AG08396 (cell line): ENCODE measurements around the gene TNS3.
A peak's percentile ranks its signal among the peaks of the same experiment; 100 is the strongest.

Experiments used
- DNase-seq: peaks from one replicate; pipeline ENCODE4 v3.0.0; 2012; ENCODE audit warnings: low spot score, mixed read lengths

The TNS3 gene

GRCh38 chr7:47506382-47507339 lies 75.2 kb downstream of the TNS3 start:
- DNase-seq: no peak

- DNase-seq: no peak
These were observed 76.5 kb downstream of the TNS3 start for GRCh38 chr7:47505312-47506007.

DNA sequence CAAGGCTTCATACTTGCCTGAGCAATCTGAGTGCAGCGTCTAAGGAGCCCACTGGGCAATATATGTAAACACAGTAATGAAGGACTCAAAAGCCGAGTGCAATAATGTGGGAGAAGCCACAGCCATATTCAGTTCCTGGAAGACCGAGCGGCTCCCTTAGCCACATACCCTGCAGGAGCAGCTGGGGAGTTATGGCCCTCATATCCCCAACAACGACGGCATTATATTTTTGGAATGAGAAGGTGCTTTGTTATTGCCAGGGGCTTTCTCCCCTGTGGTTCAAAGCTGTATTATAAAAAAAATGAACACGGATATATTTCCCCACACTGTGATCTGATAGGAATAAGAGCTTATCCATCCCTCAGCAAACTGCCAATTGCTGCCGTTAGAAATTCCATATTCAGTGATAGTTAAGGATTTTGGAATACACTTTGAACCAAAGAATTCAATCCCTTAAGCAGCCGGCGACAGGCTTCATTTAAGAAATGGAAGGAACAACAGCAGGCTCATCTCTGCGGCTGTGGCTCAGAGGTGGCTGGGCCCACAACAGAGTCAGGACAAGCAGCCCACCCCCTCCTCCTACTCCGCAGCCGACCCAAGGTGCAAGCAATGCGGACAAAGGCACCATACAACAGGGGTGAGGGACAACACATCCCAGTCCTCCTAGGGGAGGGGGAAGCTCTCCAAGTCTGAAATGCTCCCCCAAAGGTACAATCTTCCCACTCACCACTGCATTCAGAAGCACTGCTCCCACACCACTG lies 77.2 kb downstream of the TNS3 start:
- DNase-seq: no peak

DNA sequence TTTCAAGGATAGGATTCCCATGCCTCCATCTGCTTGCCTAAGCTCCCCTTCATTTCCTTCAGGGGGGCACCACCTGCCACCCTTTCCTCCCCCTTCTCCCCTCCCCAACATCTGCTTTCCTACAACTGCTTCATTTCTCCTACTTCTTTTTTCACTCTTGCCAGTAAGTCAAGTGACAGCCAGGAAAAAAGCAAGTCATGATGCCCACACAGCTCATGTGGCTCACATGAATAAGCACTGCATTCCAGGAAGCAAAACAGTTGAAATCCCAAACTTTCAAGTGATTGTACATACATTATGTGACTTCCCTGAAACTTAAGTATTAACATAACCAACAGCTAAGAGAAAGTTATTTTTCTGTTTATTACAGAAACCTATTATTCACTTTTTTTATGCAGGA lies 78.6 kb downstream of the TNS3 start:
- DNase-seq: no peak

DNA sequence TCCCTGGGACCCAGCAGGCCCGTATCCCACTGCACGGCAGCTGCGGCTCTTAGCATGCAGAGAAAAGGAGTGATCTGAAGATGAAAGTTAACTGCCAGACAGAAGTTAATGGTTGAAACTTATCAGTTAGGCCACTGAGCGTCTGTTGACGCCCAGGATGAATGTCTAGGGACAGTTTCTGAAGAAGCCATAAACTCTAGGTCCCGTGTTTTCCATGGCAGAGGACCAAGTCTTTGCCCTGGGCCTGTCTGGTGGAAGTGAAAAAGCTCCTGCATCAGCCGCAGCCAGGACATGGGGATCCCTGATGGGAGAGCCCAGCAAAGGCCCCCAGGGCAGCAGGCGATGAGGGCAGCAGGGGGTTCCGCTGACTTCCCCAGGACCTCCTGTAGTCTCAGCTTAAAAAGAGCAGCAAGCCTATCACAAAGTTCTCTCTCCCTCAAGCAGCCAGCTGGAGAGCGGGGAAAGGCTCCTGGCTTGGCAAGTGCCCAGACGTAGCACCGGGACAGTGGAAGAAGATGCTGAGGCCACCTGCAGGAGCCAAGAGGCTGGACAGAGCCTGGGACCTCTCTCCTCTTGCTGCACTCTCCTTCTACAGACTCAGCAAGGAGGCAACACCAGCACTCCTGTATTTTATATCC lies 79.6 kb downstream of the TNS3 start:
- DNase-seq: no peak

GRCh38 chr7:47501406-47501805 lies 80.5 kb downstream of the TNS3 start:
- DNase-seq: peak; percentile 46

- no peak for DNase-seq
These were observed 81.8 kb downstream of the TNS3 start for GRCh38 chr7:47500103-47500563.

- no peak for DNase-seq
These were observed 83.5 kb downstream of the TNS3 start for GRCh38 chr7:47498229-47499056.

- DNase-seq: no peak
These were observed 84.4 kb downstream of the TNS3 start for GRCh38 chr7:47497367-47498096.

GRCh38 chr7:47496666-47497065 lies 85.2 kb downstream of the TNS3 start:
- no peak for DNase-seq

DNA sequence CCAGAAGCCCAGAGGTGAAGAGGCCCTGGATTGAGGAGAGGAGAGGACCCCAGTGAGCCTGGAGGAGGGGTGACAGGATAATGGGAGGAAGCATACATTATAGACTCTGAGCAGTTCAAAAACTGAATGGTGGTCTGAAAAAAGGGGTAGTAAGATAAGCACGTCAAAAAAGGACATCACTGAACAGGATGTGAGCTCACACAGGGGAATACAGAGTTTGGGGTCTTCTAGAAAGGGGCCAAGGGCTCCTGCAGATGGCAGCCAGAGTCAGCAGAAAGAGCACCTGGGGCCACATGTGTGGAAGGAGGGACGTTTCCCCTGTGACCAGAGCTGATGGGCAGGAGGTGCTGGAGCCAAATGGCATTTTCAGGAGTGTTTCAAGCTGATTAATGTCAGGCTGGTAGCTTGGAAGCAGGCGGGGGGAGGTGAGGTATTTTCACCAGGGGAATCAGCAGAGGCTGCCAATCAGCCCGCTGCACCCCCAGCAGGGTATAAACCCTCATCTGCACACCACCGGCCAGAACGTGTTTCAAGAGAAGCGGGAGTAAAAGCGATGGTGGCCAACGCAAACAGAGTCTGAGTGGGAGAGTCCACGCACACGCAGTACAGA lies 85.8 kb downstream of the TNS3 start:
- DNase-seq: no peak

DNA sequence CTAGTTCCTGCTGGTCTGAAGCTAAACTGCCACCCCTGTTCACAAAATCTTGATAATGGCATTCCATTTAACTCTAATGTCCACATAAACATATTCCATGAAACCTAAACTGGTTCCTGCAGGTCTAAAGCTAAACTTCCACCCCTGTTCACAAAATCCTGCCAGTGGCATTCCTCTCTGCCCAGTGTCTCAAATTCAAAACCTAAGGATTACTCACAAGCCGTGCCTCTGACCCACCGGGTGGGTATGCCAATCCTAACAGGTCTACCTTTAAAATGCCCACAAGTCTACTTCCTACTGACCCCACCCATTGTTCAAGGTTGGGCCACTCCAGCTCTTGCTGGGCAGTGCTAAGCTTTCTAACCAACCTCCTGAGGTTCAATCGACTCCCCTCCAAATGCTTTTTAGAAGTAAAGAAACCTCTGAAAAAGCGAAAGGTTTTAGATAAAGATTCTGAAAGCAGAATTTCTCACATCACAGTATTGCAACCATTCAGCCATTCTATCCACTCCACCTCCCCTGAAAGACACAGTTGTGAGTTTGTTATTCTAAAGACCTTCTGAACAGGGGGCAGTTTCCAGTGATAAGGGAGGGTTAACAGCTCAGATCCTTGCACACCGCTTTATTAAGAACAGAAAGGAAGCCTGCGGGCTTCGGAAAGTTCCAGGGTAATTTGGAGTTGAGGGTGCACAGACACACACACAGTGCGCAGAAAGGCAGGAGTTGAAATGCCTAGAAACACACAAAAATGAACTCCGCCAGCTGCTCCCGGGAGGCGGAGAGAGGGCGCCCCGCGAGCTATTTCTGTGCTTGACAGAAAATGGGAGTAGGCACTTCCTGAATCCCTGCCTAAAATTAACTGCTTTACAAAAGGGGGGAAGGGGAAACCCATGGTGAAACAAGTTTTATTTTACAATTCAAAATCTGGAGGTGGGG lies 87.7 kb downstream of the TNS3 start:
- no peak for DNase-seq

- DNase-seq: no peak
These were observed 89.1 kb downstream of the TNS3 start for GRCh38 chr7:47492716-47493325.

DNA sequence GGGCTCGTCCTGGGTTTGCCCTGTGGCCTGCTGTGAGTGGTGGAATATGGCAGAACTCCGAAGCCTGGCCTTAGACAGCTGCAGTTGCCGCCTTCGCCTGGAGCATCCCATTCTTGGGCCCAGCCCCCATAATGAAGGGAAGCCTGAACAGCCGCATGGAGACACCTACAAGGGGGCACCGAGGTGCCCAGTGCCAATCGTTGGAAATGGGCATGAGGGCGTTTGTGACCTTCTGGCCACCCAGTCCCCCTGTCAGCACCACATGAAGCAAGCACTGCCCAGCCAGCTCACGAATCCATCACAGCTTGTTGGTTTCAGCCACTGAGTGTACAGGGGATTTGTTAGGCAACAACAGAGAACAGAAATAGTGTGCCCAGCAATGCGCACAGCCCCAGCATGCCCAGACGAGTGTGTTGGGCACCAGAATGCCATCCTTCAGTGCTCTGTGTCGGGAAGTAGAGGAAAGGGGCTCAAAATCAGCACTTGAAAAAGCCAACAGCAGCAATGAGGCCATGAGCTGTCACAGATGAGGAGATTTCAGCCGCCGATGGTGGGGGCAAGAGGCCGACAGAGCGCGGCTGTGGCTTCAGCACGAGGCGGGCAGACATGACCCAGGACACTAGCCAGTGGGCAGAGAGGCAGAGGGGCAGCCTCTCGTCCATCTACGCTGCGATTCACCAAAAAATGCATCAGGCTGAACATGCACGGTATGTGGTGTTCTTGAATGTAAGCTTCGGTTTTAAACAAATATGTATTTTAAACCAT lies 91.2 kb downstream of the TNS3 start:
- DNase-seq: no peak

- DNase-seq: no peak
These were observed 92.3 kb downstream of the TNS3 start for GRCh38 chr7:47489624-47490023.

- no peak for DNase-seq
These were observed 93.0 kb downstream of the TNS3 start for GRCh38 chr7:47488969-47489342.

- no peak for DNase-seq
These were observed 93.5 kb downstream of the TNS3 start for GRCh38 chr7:47488201-47488968.
